CD4-positive, alpha-beta T cell treated with Interleukin-4 for 1 hour (primary cell): Measurements from ENCODE around the gene MRPL46.
"Not testable (repeated sequence)": the region's sequence is repeated elsewhere in the genome, so short reads cannot be mapped to it uniquely, and the experiment has no call there.

Experiments used
- DNase-seq, 2 donors: peaks; one replicate each; pipeline ENCODE4 v3.0.0-alpha.2; 2020 to 2022

The MRPL46 gene

DNA sequence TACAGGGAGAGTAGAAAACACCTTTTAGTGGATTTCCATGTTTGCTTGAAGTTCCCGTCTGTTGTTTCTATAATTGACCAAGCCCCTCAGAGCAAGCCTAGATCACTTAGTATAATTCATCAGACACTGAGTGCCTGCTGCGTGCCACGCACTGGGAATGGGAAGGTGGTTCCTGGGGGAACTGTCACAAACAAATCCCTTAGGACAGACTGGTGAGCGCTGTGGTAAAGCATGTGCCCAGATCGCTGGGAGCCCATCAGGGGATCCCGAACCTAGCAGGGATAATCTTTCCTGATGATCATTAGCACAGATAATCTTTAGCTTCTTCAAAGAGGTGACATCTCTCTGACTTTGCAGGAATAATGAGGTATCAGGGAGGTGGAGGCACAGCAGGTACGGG, 9.9 kb upstream of the MRPL46 start:
- DNase-seq: no peak

DNA sequence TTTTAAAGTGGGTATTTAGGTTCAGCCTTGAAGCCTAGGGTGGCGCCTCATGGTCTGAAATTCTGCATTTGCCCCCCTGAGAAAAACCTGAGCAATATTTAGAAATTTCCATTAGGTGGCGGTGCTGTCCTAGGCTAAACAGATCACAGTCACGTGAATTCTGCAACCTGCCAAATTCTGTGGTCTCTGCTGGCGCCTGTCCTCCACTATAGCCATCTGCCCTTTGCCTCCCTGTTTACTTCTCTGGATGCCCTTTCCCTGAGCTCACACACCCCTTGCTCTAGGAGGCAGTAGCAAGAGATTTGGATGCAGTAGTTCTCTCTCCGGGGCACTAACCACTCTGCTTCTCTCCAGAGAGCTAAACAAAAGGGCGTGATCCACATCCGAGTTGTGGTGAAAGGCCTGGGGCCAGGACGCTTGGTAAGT, 9.5 kb upstream of the MRPL46 start:
- DNase-seq: peak in 1 of 2 donors; percentile 41

DNA sequence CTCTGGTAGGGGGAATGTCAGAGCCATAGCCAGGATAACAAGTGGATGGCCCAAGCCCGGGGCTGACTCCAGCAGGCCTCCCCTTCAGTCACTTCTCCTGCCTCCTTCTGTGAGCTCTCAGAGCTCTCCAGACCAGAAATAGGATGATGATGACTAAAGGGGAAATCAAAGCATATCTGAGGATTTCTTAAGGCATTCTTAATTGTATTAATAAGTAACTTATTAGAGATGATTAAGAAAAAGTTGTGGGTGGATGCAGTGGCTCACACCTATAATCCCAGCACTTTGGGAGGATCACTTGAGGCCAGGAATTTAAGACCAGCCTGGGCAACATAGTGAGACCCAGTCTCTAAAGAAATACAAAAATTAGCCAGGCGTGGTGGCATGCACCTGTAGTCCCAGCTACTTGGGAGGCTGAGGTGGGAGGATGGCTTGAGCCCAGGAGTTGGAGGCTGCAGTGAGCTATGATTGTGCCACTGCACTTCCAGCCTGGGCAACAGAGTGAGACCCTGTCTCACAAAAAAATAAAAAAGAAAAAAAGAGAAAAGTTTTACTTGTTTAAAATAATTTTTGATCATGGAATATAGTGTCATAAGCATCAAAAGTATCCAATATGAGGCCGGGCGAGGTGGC, 6.6 kb upstream of the MRPL46 start:
- not testable (repeated sequence) for DNase-seq

DNA sequence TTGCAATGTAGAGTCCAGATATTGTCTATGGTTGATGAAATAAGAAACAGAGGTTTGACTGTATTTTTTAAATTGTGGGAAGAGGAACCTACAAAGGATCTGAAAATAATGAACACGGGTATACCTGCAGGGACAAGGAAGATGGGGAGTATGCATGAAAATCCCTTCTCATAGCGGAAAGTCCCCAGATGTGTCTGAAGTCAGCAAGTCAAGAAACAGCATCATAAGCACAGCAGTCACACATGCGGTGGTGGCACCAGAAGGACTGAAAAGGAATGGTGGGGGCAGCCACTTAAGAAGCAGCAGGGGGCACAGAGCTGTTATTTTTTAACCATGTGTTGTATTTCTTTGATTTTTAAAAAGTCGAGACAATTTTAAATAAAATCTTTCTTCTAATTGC, 5.0 kb upstream of the MRPL46 start:
- DNase-seq: no peak

DNA sequence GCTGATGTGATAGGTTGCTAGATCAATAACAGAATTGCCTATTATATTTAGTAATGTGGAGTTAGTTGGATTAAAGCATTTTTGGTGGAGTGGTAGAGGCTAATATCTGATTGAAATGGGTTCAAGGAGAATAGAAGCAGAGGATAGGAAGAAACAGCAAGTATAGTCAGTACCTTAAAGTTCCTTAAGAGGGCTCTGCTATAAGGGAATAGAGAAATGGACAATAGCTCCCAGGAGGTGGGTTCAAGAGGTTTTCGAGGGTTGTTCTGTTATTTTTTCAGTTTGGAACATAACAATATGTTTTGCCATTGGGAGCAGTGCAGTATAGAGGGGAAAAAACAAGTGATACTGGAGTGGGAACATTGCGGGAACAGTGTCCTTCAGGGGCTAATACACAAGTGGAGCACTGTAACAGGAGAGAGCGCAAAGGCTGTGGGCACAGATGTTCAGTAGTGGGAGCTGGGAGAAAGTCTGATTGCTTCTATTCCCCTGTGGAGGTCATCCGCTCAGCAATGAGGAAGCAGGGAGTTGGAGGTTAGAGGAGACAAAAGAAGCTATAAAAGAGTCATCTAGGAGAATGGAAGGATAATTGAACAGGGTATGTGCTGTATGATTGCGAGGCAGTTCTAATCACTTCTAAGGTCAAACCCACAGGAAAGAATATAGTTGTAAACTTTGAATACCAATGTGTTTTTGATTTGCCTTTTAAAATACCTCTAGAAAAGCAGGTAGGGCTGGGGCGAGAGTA, 3.6 kb upstream of the MRPL46 start:
- no peak for DNase-seq

DNA sequence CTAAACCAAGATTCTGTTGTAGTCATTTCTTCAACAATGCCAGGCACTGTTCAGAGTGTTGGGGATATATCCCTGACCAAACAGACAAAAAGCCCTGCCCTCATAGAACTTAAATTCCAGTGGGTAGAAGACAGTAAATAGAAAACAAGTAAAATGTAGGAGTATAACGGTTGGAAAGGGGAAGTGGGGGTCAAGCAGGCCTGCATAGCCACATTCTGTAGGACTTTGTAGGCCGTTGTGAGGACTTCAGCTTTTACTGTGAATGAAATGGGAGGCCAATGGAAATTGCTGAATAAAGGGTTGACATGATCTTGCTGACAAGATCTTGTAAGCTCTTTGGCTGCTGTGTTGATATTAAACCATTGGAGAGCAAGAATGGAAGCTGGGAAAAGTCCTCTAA, 2.1 kb upstream of the MRPL46 start:
- no peak for DNase-seq

DNA sequence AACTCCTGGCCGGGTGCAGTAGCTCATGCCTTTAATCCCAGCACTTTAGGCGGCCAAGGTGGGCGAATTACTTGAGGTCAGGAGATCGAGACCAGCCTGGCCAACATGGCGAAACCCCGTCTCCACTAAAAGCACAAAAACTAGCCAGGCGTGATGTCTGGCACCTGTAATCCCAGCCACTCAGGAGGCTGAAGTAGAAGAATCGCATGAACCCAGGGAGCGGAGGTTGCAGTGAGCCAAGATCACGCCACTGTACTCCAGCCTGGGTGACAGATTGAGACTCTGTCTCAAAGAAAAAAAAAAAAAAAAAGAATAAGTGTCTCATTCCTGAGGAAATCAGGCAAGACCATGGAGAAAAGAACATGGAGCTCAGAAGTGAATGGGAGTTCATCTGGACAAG, 1.5 kb upstream of the MRPL46 start:
- DNase-seq: not testable (repeated sequence)

DNA sequence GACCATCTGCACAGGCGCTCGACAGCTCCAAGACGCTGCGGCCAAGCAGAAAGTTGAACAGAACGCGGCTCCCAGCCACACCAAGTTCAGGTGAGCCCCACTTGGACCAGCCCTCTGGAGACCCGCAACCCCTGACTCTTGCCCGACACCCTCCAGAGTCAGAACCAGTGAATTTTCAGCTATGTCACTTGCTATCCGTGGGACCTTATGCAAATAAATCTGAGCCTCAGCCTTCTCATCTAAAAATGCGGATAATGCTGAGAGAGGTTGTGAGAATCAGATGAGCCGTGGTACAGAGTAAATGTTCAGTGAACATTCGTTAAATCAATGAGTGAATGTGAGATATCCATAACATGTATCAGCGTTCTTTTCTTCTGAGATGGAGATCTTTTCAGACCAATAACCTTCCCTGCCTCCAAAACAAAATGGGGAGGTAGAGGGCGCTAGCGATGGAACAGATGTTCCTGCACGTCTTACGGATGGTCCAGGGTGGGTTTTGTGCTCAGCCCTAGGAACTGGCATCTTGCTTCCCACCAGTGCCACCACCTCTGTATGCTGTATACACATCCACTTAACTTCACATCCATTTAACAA, 844 bp upstream of the MRPL46 start:
- peak in 1 of 2 donors; percentile 4 for DNase-seq

DNA sequence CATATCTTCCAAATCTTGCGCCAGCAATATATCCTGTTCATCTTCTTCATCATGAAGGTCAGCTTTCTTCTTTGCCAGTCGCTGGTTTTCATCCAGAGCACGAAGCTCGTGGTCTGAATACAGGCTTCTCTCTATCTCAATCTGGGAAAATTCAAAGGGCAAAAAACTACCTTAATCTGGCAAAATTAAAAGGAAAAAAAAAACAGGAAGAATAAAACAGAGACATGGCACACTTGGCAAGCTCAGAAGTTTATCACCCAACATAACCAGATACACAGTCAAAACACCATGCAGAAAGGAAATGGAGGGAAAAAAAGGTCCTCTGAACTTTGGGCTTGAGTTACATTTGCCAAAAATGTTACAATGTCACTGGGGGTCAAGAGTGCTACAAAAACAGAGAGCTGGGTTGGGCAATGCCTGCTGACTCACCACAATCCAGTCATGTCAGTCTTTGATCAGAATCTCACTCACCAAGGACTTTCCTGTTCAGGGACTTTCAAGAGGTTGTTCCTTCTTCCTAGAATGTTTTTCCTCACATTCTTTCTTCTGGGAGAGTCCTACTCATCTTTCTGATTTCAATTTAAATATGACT, 1.5 kb downstream of the MRPL46 start:
- DNase-seq: no peak

DNA sequence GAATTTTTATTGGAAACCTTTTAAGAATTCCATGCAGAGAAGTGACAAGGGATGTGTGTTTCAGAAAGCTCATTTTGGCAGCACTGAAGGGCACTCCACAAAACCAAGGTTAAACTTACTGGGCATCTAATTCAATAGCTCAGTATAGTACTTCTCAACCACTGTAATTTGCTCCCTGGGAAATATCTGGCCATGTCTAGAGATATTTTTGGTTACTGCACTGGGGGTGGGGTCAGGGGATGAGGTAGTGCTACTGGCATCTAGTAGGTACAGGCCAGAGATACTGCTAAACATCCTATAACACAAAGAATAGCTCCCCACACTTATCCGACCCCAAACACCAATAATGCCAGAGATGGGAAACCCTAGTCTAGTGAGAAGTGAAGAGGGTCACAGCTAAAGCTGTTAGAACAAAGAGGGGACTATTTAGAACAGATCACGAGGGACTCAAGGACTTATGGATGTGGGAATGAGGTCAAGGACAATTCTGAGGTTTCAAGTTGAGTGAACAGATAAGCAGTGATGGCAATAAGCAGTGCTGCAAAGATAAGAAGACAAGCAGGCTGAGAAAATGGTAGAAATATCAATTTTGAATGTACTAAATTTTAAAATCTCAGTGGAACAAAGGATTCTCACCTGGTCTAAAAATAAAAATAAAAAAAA, 3.2 kb downstream of the MRPL46 start:
- no peak for DNase-seq

DNA sequence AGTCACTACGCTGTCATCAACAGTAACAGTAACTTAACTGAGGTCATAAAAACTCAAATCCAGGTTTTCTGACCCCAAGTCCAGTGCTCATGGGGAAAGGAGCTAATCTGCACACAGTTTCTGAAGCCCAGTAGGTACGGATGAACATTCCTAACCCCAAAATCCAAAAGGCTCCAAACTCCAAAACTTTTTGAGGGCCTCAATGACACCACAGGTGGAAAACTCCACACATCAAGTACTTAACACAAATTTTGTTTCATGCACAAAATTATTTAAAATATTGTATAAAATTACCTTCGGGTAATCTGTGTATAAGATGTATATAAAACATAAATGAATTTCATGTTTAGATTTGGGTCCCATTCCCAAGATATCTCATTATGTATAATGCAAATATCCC, 10.5 kb downstream of the MRPL46 start:
- no peak for DNase-seq

DNA sequence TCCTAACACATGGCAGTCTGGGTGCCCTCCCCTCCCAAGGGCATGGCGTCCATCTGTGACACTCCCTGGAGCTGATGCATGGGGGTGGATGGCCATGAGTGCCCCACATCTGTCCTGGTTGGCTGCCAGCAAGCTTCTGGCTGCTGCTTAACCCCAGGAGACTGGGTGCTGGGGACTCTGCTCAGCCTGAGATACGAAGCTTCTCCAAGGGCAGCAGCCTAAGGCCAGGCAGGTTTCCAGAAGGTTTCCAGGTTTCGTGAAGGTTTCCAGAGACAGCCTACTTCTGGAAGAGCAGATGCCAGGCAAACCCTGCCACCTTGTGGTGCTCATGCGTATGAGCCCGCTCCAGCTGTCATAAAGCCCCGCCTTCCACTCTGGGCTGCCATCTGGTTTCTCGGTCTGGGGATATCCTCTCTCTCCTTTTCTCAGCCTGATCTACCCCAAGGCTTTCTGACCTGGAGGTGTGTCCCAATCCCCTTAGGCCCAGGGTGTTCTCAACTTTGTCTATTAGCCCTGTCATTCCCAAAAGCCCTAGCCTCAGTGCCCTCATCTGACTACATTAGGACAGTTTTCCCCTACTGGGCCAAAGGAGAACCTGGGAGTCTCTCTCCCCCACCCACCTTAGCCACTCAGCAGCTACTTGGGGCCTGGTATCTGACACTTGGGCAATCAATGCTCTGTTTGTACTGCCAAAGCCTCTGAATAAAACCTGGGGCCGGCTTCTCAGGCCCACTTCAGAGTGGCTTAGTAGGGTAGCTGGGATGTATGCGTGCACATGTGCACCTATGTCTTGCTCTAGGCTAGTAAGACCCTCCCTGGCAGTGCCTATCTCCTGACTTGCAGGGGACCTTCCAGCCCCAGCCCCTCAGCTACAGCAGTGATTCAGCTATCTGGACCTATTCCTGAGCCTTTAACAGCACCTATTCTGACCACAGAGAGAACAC, 12.0 kb downstream of the MRPL46 start:
- DNase-seq: peak in 1 of 2 donors; percentile 24

DNA sequence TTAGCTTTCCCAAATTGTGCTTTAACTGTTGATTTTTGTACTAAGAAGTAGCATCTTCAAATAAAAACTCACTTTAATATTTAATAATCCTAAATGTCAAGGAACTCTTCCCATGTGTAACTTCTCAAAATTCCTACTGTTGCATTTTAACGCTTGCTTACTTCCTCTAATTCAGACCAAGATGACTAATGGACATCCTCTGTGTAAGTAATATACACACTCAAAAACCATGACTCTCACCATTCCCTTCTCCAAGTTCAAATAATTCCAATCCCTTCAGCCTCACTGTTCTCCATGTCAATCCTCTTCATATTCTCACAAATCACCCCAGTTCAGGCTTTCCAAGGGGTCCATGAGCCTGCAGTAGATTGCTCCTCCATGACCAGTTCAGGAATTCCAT, 13.0 kb downstream of the MRPL46 start:
- no peak for DNase-seq

DNA sequence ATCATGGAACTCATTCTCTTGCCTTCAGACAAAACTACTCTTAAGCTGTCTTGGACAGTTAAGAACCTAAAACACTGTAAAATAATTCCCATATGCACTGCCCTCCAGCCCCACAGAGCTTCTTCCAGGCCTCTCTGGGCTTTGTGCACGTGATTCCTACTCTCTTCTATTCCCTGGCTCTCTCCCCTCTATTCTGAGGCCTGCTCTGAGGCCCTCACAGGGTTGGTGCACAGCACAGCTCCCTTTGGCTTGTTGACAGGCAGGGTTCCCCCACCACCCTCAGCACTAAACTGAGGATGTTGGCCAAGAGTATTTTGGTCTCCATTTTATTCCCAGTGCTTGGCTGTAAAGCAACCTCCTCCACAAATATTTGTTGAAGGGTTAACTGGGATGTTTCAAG, 13.5 kb downstream of the MRPL46 start:
- DNase-seq: no peak

DNA sequence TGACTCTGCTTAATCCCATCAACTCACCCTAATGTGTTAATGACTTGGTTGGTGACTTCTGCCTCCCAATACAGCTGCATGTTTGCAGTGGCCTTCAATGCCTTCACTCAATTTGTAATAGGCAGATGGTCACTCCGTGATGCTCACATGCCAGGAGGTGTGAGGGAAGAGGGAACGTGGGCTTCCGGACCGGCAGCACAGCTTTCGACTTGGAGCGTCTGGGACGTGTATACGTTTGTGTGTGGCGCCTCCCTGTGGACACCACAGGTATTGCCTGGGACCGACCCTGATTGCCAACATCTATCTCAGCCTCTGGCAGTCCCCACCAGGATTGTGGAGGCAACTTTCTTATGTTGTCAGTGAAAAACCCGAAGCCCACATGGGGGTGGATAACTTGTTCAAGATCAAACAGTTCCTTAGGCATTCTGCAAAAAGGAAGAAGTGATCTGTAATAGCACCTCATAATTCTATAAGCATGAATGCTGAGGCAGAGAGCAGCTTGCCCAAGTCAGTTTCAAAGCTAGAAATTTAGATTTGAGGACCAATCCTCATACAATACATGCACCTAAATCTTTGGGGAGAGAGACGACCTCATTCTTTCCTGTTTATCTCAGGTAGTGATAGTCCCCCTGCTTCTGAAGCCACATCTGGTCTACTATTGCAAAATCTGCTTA, 16.9 kb downstream of the MRPL46 start:
- peak; percentile 31 to 40 for DNase-seq

DNA sequence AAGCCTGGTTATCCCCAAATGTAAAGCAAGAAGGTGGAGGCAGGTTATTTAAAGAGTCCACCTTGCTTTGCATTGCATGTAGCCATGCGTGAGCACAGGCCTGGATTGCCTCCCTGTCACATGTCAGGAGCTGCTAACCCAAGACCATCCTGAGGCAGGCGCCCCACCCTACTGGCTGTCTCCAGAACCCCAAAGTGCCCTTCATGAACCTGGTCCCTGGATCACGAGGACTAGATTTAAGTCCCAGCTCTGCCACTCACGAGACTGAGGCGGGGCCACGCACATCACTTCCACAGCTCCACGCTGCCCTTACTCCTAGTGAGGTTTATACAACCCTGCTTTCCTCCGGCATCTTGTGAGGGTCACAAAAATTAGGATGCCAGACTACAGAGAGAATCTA, 17.6 kb downstream of the MRPL46 start:
- no peak for DNase-seq

DNA sequence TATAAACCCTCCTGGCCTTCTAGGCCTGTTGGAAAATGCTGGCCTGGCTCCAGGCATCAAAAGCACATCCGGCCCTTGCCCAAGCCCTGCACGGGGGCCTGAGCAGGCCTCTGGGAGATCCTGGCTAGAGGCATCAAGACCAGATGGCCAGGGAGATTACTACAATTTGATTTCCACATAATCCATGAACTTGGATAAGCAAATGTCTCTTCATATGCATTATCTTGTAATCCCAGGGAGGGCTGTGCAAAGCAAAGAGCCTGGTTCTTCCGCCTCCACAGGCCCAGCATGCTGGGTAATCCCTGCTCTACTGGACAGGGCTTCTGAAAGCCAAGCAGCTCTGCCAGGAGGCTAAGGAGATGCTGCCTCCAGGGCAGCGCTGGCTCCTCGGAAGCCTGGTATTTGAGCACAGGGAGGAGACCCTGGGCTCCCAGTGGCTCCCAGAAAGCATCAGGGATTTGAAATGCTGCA, 18.2 kb downstream of the MRPL46 start:
- no peak for DNase-seq

DNA sequence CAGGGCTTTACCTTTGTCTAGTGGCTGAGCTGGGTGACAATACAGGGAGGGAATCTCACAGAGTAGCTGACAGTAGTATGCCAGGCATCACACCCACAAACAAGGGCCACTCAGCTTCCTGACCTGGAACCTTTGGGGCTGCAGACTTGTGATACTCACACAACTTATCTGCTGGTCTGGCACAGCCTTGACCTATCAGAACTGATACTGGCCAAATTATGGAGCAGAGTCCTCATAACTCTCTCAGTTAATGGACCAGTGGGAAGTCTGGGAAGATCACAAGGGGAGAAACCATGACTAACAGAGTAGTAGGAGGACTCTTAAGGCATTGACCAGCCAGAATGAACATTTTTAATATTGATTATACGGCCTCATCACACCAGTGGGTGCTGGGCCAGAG, 19.4 kb downstream of the MRPL46 start:
- no peak for DNase-seq

DNA sequence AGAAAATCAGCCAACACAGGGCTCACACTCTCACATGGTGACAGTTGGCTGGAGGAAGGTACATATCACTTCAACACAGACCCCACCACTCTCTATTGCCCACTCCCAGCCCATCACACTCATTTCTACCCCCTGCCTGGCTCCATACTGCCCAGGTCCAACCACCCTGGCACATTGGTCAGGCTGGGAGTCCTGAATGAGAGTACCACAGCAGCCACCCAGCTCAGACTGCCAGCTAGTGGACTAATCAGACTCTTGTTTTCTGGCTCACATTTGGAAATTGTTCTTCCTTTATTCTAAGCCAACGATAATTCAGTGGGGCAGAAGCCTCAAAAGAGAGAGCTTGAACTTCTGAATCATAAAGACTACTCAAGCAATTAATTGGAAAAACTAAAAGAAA, 20.0 kb downstream of the MRPL46 start:
- DNase-seq: no peak

DNA sequence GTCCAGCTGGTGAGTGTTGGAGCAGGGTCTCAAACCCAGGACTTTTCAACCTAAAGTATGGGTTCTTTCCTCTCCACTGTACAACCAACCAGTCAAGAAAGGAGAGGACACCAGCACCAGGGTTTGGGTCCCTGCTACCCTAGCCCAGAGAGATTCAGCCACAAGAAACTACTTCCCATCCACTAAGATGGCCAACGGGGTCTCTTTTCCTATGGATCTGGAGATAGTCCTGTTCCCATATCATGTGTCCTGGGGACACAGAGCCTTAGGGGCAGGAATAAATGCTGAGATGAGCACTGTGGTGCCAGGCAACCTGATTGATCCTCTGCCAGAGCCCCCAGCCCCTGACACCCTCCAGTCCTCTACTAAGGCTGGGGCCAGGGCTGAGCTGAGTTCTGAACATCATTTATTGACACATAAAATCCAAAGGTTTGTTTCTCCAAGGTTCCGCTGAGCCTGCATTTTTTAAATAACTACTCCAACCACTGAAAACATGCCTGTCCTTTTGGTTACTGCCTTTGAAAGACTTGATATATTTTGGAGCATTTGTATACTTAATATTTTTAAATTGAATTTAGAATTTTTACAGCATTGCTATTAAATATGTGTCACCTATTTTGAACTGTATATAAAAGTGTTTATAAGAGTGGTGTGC, 26.0 kb downstream of the MRPL46 start:
- DNase-seq: no peak

DNA sequence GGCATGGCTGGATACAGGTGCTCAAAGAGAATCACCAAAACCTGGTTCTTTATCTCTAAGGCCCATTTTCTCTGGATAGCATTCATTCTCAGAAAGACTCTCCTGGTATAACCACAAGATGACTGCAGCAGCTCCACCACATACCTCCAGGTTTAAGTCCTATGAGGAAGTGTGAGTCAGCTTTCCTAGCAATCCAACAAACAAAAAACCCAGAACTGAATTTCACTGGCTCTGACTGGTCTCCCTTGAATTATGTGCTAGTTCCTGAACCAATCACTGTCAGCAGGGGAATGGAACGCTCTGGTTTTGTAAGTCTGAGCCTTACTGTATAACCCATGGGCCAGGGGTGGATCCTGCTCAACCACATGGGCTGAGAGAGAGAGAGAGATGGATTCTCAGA, 27.2 kb downstream of the MRPL46 start:
- DNase-seq: no peak
